T-helper 1 cell treated with Interleukin-12 subunit alpha and Interleukin-12 subunit beta and Interleukin-4 antibody, amounts not matched to agents 30 ng/mL and 1 ng/mL, for 36 hours (primary cell): ENCODE measurements around the gene VMP1. TPM values are rescaled to one million over a fixed set of nuclear protein-coding genes. Genes with fewer than 3 reads are reported as not detected.

Experiments
- intact Hi-C: fragments of 100-400 bp; cut with micrococcal nuclease; formaldehyde crosslinking; loops from one replicate; pipeline ENCODE4 v1.15.1; 2024
- total RNA-seq: library from RNA; stranded (reverse); gene quantifications from 2 replicates; pipeline ENCODE4 v1.2.3, GENCODE V29; 2022

Gene VMP1
- total RNA-seq = 449 and 455 TPM in 2 replicates

- intact Hi-C loops = loop anchor here (1.0 to 10.0 kb wide), 15 partner anchors 46 to 1193 kb away; partner anchors contain the start of genes CLTC, DHX40, GDPD1 and HEATR6
Measured at GRCh38 chr17:59707149-59707970, at the start of gene VMP1, which contains the start of gene PTRH2. Gene VMP1, plus strand, starts transcription at chr17:59707654. Its CDS starts 23,793 bp downstream, at chr17:59731447. Gene PTRH2, minus strand, starts transcription at chr17:59707430. Its CDS starts 9,452 bp downstream, at chr17:59697978.

- intact Hi-C loops = no loop called here
Measured at GRCh38 chr17:59666235-59666634, 41.2 kb upstream of the VMP1 start.

GRCh38 chr17:59668816-59669215, 38.6 kb upstream of the VMP1 start:
- intact Hi-C loops = no loop called here

GRCh38 chr17:59669411-59669810, 38.0 kb upstream of the VMP1 start:
- intact Hi-C loops = no loop called here

- intact Hi-C loops = no loop called here
Measured at GRCh38 chr17:59669944-59670343, 37.5 kb upstream of the VMP1 start.

- intact Hi-C loops = no loop called here
Measured at GRCh38 chr17:59671386-59671785, 36.1 kb upstream of the VMP1 start.

GRCh38 chr17:59675231-59675630, 32.2 kb upstream of the VMP1 start:
- intact Hi-C loops = no loop called here

- intact Hi-C loops = no loop called here
Measured at GRCh38 chr17:59676716-59677115, 30.7 kb upstream of the VMP1 start.

- intact Hi-C loops = no loop called here
Measured at GRCh38 chr17:59678918-59679317, 28.5 kb upstream of the VMP1 start.

GRCh38 chr17:59680314-59680713, 27.1 kb upstream of the VMP1 start:
- intact Hi-C loops = no loop called here

GRCh38 chr17:59683283-59683682, 24.2 kb upstream of the VMP1 start:
- intact Hi-C loops = no loop called here

GRCh38 chr17:59684967-59685366, 22.5 kb upstream of the VMP1 start:
- intact Hi-C loops = no loop called here

- intact Hi-C loops = no loop called here
Measured at GRCh38 chr17:59688008-59688407, 19.4 kb upstream of the VMP1 start.

- intact Hi-C loops = no loop called here
Measured at GRCh38 chr17:59688496-59688895, 19.0 kb upstream of the VMP1 start.

GRCh38 chr17:59693582-59693981, 13.9 kb upstream of the VMP1 start:
- intact Hi-C loops = no loop called here

- intact Hi-C loops = no loop called here
Measured at GRCh38 chr17:59694344-59694743, 13.1 kb upstream of the VMP1 start.

GRCh38 chr17:59695945-59696681, 11.3 kb upstream of the VMP1 start:
- intact Hi-C loops = no loop called here

- intact Hi-C loops = no loop called here
Measured at GRCh38 chr17:59696682-59697277, 10.7 kb upstream of the VMP1 start.

GRCh38 chr17:59698143-59698542, 9.3 kb upstream of the VMP1 start:
- intact Hi-C loops = no loop called here

- intact Hi-C loops = no loop called here
Measured at GRCh38 chr17:59699218-59699617, 8.2 kb upstream of the VMP1 start.

- intact Hi-C loops = loop anchor here (10.0 kb wide), 1 partner anchor 1185 kb away; the partner anchor contains the start of gene MTMR4
Measured at GRCh38 chr17:59699786-59700185, 7.7 kb upstream of the VMP1 start.

GRCh38 chr17:59702304-59702703, 5.2 kb upstream of the VMP1 start:
- intact Hi-C loops = loop anchor here (10.0 kb wide), 1 partner anchor 1188 kb away; the partner anchor contains the start of gene MTMR4
